DOHH2 (cell line): ENCODE data around the gene NRCAM.

ENCODE experiments used
- H3F3A ChIP-seq: fragments of 200-600 bp; sonication (generic), shearing (Covaris generic); 2 replicates; pipeline ENCODE4 v1.6.0; 2016; ENCODE audit warnings: antibody characterized with exemption, mild to moderate bottlenecking; ENCODE audit not compliant: control insufficient read depth, insufficient read depth
- H3K27ac ChIP-seq: fragments of 200-600 bp; sonication (generic); 2 replicates; pipeline ENCODE4 v1.5.1; 2014; ENCODE audit warnings: low read depth, mild to moderate bottlenecking, low read length, moderate library complexity
- H3K27me3 ChIP-seq: fragments of 200-600 bp; sonication (generic); 2 replicates; pipeline ENCODE4 v1.6.1; 2014; ENCODE audit warnings: mild to moderate bottlenecking, low read length, mixed read lengths; ENCODE audit not compliant: control insufficient read depth
- H3K36me3 ChIP-seq: fragments of 200-600 bp; sonication (generic); 2 replicates; pipeline ENCODE4 v1.6.1; 2014; ENCODE audit warnings: mild to moderate bottlenecking, low read length, moderate library complexity, mixed read lengths; ENCODE audit not compliant: control insufficient read depth
- H3K4me1 ChIP-seq: fragments of 200-600 bp; sonication (generic); 2 replicates; pipeline ENCODE4 v1.6.1; 2014; ENCODE audit warnings: mild to moderate bottlenecking, low read length, mixed read lengths; ENCODE audit not compliant: control insufficient read depth
- H3K4me2 ChIP-seq: fragments of 200-600 bp; sonication (generic); 2 replicates; pipeline ENCODE4 v1.6.0; 2014; ENCODE audit warnings: mild to moderate bottlenecking, low read length, moderate library complexity
- H3K4me3 ChIP-seq: fragments of 200-600 bp; sonication (generic); 2 replicates; pipeline ENCODE4 v1.5.1; 2014; ENCODE audit warnings: mild to moderate bottlenecking, low read length, mixed read lengths
- H3K79me2 ChIP-seq: fragments of 200-600 bp; sonication (generic); 2 replicates; pipeline ENCODE4 v1.6.1; 2014; ENCODE audit warnings: mild to moderate bottlenecking, low read length, mixed read lengths; ENCODE audit not compliant: control insufficient read depth
- H3K9me2 ChIP-seq: fragments of 200-600 bp; sonication (generic); replicated peaks from 2 replicates; pipeline ENCODE4 v1.6.1; 2014; ENCODE audit warnings: mild to moderate bottlenecking, low read length, mixed read lengths; ENCODE audit not compliant: control insufficient read depth
- H3K9me3 ChIP-seq: fragments of 200-600 bp; sonication (generic); 2 replicates; pipeline ENCODE4 v1.6.1; 2014; ENCODE audit warnings: antibody characterized with exemption, low read length, mixed read lengths; ENCODE audit not compliant: control insufficient read depth, insufficient read depth
- H4K20me1 ChIP-seq: fragments of 200-600 bp; sonication (generic); 2 replicates; pipeline ENCODE4 v1.6.0; 2014; ENCODE audit warnings: low read depth, mild to moderate bottlenecking, antibody characterized with exemption, low read length, moderate library complexity; ENCODE audit not compliant: control insufficient read depth, insufficient read depth
- CTCF ChIP-seq: fragments of 200-600 bp; sonication (generic); IDR thresholded peaks from one replicate; pipeline ENCODE4 v1.5.1; 2014; ENCODE audit warnings: antibody characterized with exemption, mild to moderate bottlenecking, low read depth, low read length; ENCODE audit not compliant: poor library complexity, severe bottlenecking
- EZH2phosphoT487 ChIP-seq: fragments of 200-600 bp; sonication (generic); IDR thresholded peaks from 2 replicates; pipeline ENCODE4 v1.6.1; 2017; ENCODE audit warnings: borderline replicate concordance, mild to moderate bottlenecking, antibody characterized with exemption, low read length, moderate library complexity, mixed read lengths

The NRCAM gene

GRCh38 chr7:108140671-108141070 is 315.6 kb downstream of the NRCAM start:
- no peaks in the 10 kb centered on the region for H4K20me1 ChIP-seq
- H3K27me3 ChIP-seq = peaks cover 15% of the 10 kb centered on the region
- H3K79me2 ChIP-seq = no peaks in the 10 kb centered on the region
- H3K4me2 ChIP-seq = no peak overlapping the region
- H3K9me2 ChIP-seq = no peaks in the 10 kb centered on the region
- peaks cover 3% of the 10 kb centered on the region; the same call in 1 of the 2 replicates for H3K4me1 ChIP-seq
- TF ChIP-seq EZH2phosphoT487 (no peak), CTCF (no peak)
- H3K36me3 ChIP-seq = no peaks in the 10 kb centered on the region
- H3K27ac ChIP-seq = no peak overlapping the region
- no peaks in the 10 kb centered on the region for H3K9me3 ChIP-seq
- no peak overlapping the region for H3K4me3 ChIP-seq
- no peaks in the 10 kb centered on the region for H3F3A ChIP-seq

GRCh38 chr7:108138911-108139310 is 317.3 kb downstream of the NRCAM start:
- Histone ChIP-seq H3F3A (no peaks in the 10 kb centered on the region), H3K4me2 (no peak overlapping the region), H3K4me1 (peaks cover 7% of the 10 kb centered on the region; the same call in 1 of the 2 replicates), H3K27me3 (peaks cover 7% of the 10 kb centered on the region), H3K9me3 (no peaks in the 10 kb centered on the region), H3K4me3 (no peak overlapping the region), H3K79me2 (no peaks in the 10 kb centered on the region), H3K27ac (no peak overlapping the region), H4K20me1 (no peaks in the 10 kb centered on the region), H3K36me3 (no peaks in the 10 kb centered on the region), H3K9me2 (no peaks in the 10 kb centered on the region)
- no peak for TF ChIP-seq CTCF
- no peak for TF ChIP-seq EZH2phosphoT487

- Histone ChIP-seq H4K20me1 (no peaks in the 10 kb centered on the region), H3K36me3 (no peaks in the 10 kb centered on the region), H3K4me3 (no peak overlapping the region), H3K27me3 (peaks cover 3% of the 10 kb centered on the region; the same call in 1 of the 2 replicates), H3K4me2 (no peak overlapping the region), H3K4me1 (peaks cover 7% of the 10 kb centered on the region; the same call in 1 of the 2 replicates), H3F3A (no peaks in the 10 kb centered on the region), H3K9me3 (no peaks in the 10 kb centered on the region), H3K27ac (no peak overlapping the region), H3K79me2 (no peaks in the 10 kb centered on the region), H3K9me2 (no peaks in the 10 kb centered on the region)
- TF ChIP-seq CTCF (no peak), EZH2phosphoT487 (no peak)
Observed at GRCh38 chr7:108137993-108138392, 318.2 kb downstream of the NRCAM start.
